HepG2 (cell line): ENCODE measurements around the gene ST6GALNAC2. TPM values are rescaled to one million over a fixed set of nuclear protein-coding genes. Genes with fewer than 3 reads are reported as not detected.

Source experiments
- ATF7-NPFF ChIP-seq: sonication (generic); formaldehyde crosslinking; IDR thresholded peaks from 2 replicates; pipeline ENCODE4 v1.8.1; 2023; ENCODE audit warnings: mild to moderate bottlenecking, low read depth, missing genetic modification reagents, moderate library complexity
- BCL6 ChIP-seq: IDR thresholded peaks from 2 replicates; pipeline ENCODE4 v1.6.1; 2016; ENCODE audit warnings: missing genetic modification reagents, missing compliant biosample characterization
- CHD4 ChIP-seq: fragments of 200-600 bp; sonication (generic); IDR thresholded peaks from 2 replicates; pipeline ENCODE4 v1.7.0; 2017; ENCODE audit warnings: mild to moderate bottlenecking, low read length, borderline replicate concordance
- DPF2 ChIP-seq: sonication (generic); formaldehyde crosslinking; IDR thresholded peaks from 2 replicates; pipeline ENCODE4 v1.4.0; 2020; ENCODE audit warnings: mild to moderate bottlenecking, low read depth, missing genetic modification reagents, borderline replicate concordance
- FOXA1 ChIP-seq, 2 experiments: fragments of 450-650 bp in 1 of 2; sonication (generic) in 1 of 2; formaldehyde crosslinking in 1 of 2; IDR thresholded peaks; 2 replicates each; pipeline versions ENCODE4 v1.4.0 to v1.6.1; 2016 to 2020; ENCODE audit warnings: missing genetic modification reagents in 1 of 2
- HNF4G ChIP-seq, 2 experiments: sonication (generic) in 1 of 2; formaldehyde crosslinking in 1 of 2; IDR thresholded peaks; 2 replicates each; pipeline versions ENCODE4 v1.4.0 to v1.6.1; 2011 to 2020; ENCODE audit warnings: borderline replicate concordance in 2 of 2, low read depth in 2 of 2, mild to moderate bottlenecking in 2 of 2, low read length in 1 of 2, missing genetic modification reagents in 1 of 2, moderate library complexity in 1 of 2
- KDM4B ChIP-seq: sonication (generic); formaldehyde crosslinking; IDR thresholded peaks from 2 replicates; pipeline ENCODE4 v1.4.0; 2020; ENCODE audit warnings: missing genetic modification reagents
- PHF21A ChIP-seq: sonication (generic); formaldehyde crosslinking; IDR thresholded peaks from 2 replicates; pipeline ENCODE4 v1.5.0; 2020; ENCODE audit warnings: mild to moderate bottlenecking, missing genetic modification reagents
- POLR2AphosphoS2 ChIP-seq: IDR thresholded peaks from 2 replicates; pipeline ENCODE4 v1.6.1; 2011; ENCODE audit warnings: low read depth, low read length, improper control_type of control experiment
- RBM22 ChIP-seq: fragments of 200-400 bp; formaldehyde crosslinking; optimal IDR thresholded peaks from 2 replicates; pipeline ENCODE3; 2017; ENCODE audit warnings: mild to moderate bottlenecking, low read length, moderate library complexity
- RORA ChIP-seq: sonication (generic); formaldehyde crosslinking; IDR thresholded peaks from 2 replicates; pipeline ENCODE4 v1.5.0; 2020; ENCODE audit warnings: mild to moderate bottlenecking, missing genetic modification reagents, moderate library complexity
- SMARCC2 ChIP-seq: fragments of 450-650 bp; IDR thresholded peaks from 2 replicates; pipeline ENCODE4 v1.6.1; 2017; ENCODE audit warnings: antibody characterized with exemption, mild to moderate bottlenecking
- TCF12 ChIP-seq, 2 experiments: fragments of 450-650 bp in 1 of 2; sonication (generic) in 1 of 2; formaldehyde crosslinking in 1 of 2; IDR thresholded peaks; 2 replicates each; pipeline versions ENCODE4 v1.6.1 to v1.8.0; 2017 to 2022; ENCODE audit warnings: antibody characterized with exemption in 1 of 2, mild to moderate bottlenecking in 1 of 2, missing genetic modification reagents in 1 of 2, moderate library complexity in 1 of 2
- ZBTB1 ChIP-seq: sonication (generic); formaldehyde crosslinking; IDR thresholded peaks from 2 replicates; pipeline ENCODE4 v1.4.0; 2020; ENCODE audit warnings: missing genetic modification reagents, borderline replicate concordance
- ZNF160 ChIP-seq: sonication (generic); formaldehyde crosslinking; IDR thresholded peaks from 2 replicates; pipeline ENCODE4 v1.8.0; 2022; ENCODE audit warnings: mild to moderate bottlenecking, inconsistent platforms, missing genetic modification reagents
- ZNF30 ChIP-seq: sonication (generic); formaldehyde crosslinking; IDR thresholded peaks from 2 replicates; pipeline ENCODE4 v1.5.0; 2020; ENCODE audit warnings: mild to moderate bottlenecking, missing genetic modification reagents
- ZNF33B ChIP-seq: sonication (generic); formaldehyde crosslinking; IDR thresholded peaks from 2 replicates; pipeline ENCODE4 v1.5.1; 2020; ENCODE audit warnings: mild to moderate bottlenecking, missing genetic modification reagents
- ZNF614 ChIP-seq: IDR thresholded peaks from 2 replicates; pipeline ENCODE4 v1.6.1; 2018; ENCODE audit warnings: missing biosample characterization, missing genetic modification reagents, inconsistent platforms, borderline replicate concordance
- ZNF615 ChIP-seq: sonication (generic); formaldehyde crosslinking; IDR thresholded peaks from 2 replicates; pipeline ENCODE4 v1.5.0; 2020; ENCODE audit warnings: mild to moderate bottlenecking, missing genetic modification reagents, borderline replicate concordance
- ZNF773 ChIP-seq: sonication (generic); formaldehyde crosslinking; IDR thresholded peaks from 2 replicates; pipeline ENCODE4 v1.4.0; 2020; ENCODE audit warnings: missing genetic modification reagents, borderline replicate concordance
- ZNF83 ChIP-seq: sonication (generic); formaldehyde crosslinking; IDR thresholded peaks from 2 replicates; pipeline ENCODE4 v1.4.0; 2020; ENCODE audit warnings: missing genetic modification reagents, mild to moderate bottlenecking, borderline replicate concordance
- ZNF841 ChIP-seq: sonication (generic); formaldehyde crosslinking; IDR thresholded peaks from 2 replicates; pipeline ENCODE4 v1.8.1; 2023; ENCODE audit warnings: missing genetic modification reagents, borderline replicate concordance
- polyA plus RNA-seq, 8 experiments: library from polyadenylated mRNA; depleted of rRNA in 3 of 8; stranded (reverse) in 7 of 8; unstranded in 1 of 8; fragments of >200 nt; fragmentation: Illumina TruSeq in 4 of 8; extraction: Trizol in 4 of 8; gene quantifications; 2 replicates each; pipeline versions ENCODE4 v1.2.1 to v1.2.3, GENCODE V29; 2011 to 2016; ENCODE audit warnings: low read depth in 4 of 8, missing spikeins in 1 of 8, mixed read lengths in 1 of 8; ENCODE audit not compliant: insufficient read depth in 1 of 8
- total RNA-seq, 5 experiments: library from RNA; depleted of rRNA; stranded (reverse); fragments of >200 nt; fragmentation: Illumina TruSeq; extraction: Trizol; gene quantifications; 2 replicates each; pipeline ENCODE4 v1.2.3, GENCODE V29; 2016; ENCODE audit warnings: low read depth in 1 of 5
- TF ChIP-seq, protein P1 (sequence below): sonication (generic); formaldehyde crosslinking; IDR thresholded peaks from 2 replicates; pipeline ENCODE4 v1.5.0; 2020; ENCODE audit warnings: mild to moderate bottlenecking, missing genetic modification reagents
- TF ChIP-seq, protein P2 (sequence below): IDR thresholded peaks from 2 replicates; pipeline ENCODE4 v1.6.1; 2016; ENCODE audit warnings: missing compliant biosample characterization, missing genetic modification reagents, borderline replicate concordance
- TF ChIP-seq, protein P3 (sequence below): sonication (generic); formaldehyde crosslinking; IDR thresholded peaks from 2 replicates; pipeline ENCODE4 v1.5.1; 2020; ENCODE audit warnings: missing genetic modification reagents, mild to moderate bottlenecking, borderline replicate concordance

Gene ST6GALNAC2
- total and polyA plus RNA-seq, 2 of the 13 experiments (the other 11 are each of a cell fraction or from before 2014, with no cell fraction given), result 0.12 to 0.49 TPM

DNA sequence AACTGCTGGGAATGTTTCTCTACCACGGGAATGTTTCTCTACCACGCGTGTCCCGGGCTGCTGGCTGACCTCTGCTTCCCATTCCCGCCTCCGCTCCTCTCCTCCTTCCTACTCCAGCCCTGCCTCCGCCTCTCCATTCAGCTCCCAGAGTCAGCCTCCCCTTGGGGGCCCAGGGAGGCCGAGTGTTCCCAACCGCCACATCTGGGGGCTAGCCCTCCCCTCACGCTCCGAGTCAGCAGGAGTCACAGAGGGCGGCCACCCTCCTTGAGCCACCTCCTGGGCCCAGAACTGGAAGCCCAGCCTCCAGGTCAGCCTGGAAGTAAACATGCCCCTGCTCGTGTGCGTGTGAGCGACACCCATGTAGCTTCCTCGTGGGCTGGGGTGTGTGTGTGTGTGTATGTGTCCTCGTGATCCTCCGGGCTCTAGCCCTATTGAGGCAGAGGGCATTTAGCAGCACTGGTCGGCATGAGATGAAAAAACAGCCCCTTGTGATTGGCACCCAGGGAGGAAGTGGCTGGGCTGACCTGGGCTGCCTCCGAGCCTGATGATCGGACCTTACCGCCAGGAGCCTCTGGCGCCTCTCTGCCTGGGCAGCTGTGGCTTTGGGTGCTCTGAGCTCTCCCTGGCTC, 55.5 kb downstream of the ST6GALNAC2 start (continued):
- TF ChIP-seq PHF21A (CRISPR knock-in tag) (0 out of 2 replicates have a peak, but pooled peaks have one; percentile 47), ZNF614 (CRISPR knock-in tag) (no peak), RORA (CRISPR knock-in tag) (no peak), BCL6 (CRISPR knock-in tag) (no peak), TCF12 (IDR thresholded peaks at IDR 0.05) (no peak), TCF12 (CRISPR knock-in tag; IDR thresholded peaks at IDR 0.05) (peak; percentile 52; the same call in 1 of the 2 replicates), SMARCC2 (no peak), ZNF160 (CRISPR knock-in tag) (no peak), ATF7-NPFF (CRISPR knock-in tag) (0 out of 2 replicates have a peak, but pooled peaks have one; percentile 36), FOXA1 (IDR thresholded peaks at IDR 0.05) (no peak), FOXA1 (CRISPR knock-in tag; IDR thresholded peaks at IDR 0.05) (peak; percentile 73), ZNF773 (no peak), HNF4G (IDR thresholded peaks at IDR 0.05; ENCODE audit: borderline replicate concordance, low read depth, low read length) (0 out of 2 replicates have a peak, but pooled peaks have one; percentile 1), HNF4G (CRISPR knock-in tag; IDR thresholded peaks at IDR 0.05; ENCODE audit: borderline replicate concordance, low read depth) (no peak), KDM4B (no peak), ZNF83 (CRISPR knock-in tag) (0 out of 2 replicates have a peak, but pooled peaks have one; percentile 20), RBM22 (no peak), CHD4 (no peak), ZNF30 (no peak), ZNF33B (no peak), DPF2 (CRISPR knock-in tag) (no peak), POLR2AphosphoS2 (0 out of 2 replicates have a peak, but pooled peaks have one; percentile 40), ZNF841 (CRISPR knock-in tag) (no peak), ZBTB1 (CRISPR knock-in tag) (no peak), ZNF615 (CRISPR knock-in tag) (no peak)
- TF ChIP-seq, protein P1, sequence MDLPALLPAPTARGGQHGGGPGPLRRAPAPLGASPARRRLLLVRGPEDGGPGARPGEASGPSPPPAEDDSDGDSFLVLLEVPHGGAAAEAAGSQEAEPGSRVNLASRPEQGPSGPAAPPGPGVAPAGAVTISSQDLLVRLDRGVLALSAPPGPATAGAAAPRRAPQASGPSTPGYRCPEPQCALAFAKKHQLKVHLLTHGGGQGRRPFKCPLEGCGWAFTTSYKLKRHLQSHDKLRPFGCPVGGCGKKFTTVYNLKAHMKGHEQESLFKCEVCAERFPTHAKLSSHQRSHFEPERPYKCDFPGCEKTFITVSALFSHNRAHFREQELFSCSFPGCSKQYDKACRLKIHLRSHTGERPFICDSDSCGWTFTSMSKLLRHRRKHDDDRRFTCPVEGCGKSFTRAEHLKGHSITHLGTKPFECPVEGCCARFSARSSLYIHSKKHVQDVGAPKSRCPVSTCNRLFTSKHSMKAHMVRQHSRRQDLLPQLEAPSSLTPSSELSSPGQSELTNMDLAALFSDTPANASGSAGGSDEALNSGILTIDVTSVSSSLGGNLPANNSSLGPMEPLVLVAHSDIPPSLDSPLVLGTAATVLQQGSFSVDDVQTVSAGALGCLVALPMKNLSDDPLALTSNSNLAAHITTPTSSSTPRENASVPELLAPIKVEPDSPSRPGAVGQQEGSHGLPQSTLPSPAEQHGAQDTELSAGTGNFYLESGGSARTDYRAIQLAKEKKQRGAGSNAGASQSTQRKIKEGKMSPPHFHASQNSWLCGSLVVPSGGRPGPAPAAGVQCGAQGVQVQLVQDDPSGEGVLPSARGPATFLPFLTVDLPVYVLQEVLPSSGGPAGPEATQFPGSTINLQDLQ (CRISPR knock-in tag), result 0 out of 2 replicates have a peak, but pooled peaks have one; percentile 51
- TF ChIP-seq, protein P2, sequence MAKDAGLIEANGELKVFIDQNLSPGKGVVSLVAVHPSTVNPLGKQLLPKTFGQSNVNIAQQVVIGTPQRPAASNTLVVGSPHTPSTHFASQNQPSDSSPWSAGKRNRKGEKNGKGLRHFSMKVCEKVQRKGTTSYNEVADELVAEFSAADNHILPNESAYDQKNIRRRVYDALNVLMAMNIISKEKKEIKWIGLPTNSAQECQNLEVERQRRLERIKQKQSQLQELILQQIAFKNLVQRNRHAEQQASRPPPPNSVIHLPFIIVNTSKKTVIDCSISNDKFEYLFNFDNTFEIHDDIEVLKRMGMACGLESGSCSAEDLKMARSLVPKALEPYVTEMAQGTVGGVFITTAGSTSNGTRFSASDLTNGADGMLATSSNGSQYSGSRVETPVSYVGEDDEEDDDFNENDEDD (CRISPR knock-in tag), result peak; percentile 18; the same call in 1 of the 2 replicates
- TF ChIP-seq, protein P3, sequence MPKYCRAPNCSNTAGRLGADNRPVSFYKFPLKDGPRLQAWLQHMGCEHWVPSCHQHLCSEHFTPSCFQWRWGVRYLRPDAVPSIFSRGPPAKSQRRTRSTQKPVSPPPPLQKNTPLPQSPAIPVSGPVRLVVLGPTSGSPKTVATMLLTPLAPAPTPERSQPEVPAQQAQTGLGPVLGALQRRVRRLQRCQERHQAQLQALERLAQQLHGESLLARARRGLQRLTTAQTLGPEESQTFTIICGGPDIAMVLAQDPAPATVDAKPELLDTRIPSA (CRISPR knock-in tag), result no peak
